ENCODE measurements around the gene ATP2C2.

Gene ATP2C2

GRCh38 chr16:84446596-84447392 is 78.5 kb downstream of the ATP2C2 start:
- TF ChIP-seq CSDC2 (CRISPR knock-in tag; IDR thresholded peaks at IDR 0.05) (no peak), CREB5 (CRISPR knock-in tag; IDR thresholded peaks at IDR 0.05; ENCODE audit: low read depth) (no peak), ARNTL (CRISPR knock-in tag; IDR thresholded peaks at IDR 0.05; ENCODE audit: borderline replicate concordance, low read depth) (no peak), POU6F1 (CRISPR knock-in tag; IDR thresholded peaks at IDR 0.05; ENCODE audit: borderline replicate concordance, low read depth) (no peak), OSR1 (CRISPR knock-in tag; IDR thresholded peaks at IDR 0.05) (no peak), ZNF70 (CRISPR knock-in tag; IDR thresholded peaks at IDR 0.05) (no peak), TSHZ2 (CRISPR knock-in tag; IDR thresholded peaks at IDR 0.05) (no peak), PPARA (CRISPR knock-in tag; IDR thresholded peaks at IDR 0.05; ENCODE audit: borderline replicate concordance) (no peak), TOX (CRISPR knock-in tag; IDR thresholded peaks at IDR 0.05; ENCODE audit: borderline replicate concordance) (no peak), ZFP3 (CRISPR knock-in tag; IDR thresholded peaks at IDR 0.05) (no peak), TCF4 (CRISPR knock-in tag; IDR thresholded peaks at IDR 0.05; ENCODE audit: borderline replicate concordance) (no peak), BACH2 (CRISPR knock-in tag; IDR thresholded peaks at IDR 0.05; ENCODE audit: borderline replicate concordance) (no peak), ZFP30 (CRISPR knock-in tag; IDR thresholded peaks at IDR 0.05) (no peak), ZC3H10 (CRISPR knock-in tag; IDR thresholded peaks at IDR 0.05) (no peak)
- no peak for ATAC-seq

- ATAC-seq, result no peak
- TF ChIP-seq CSRNP3 (CRISPR knock-in tag; IDR thresholded peaks at IDR 0.05) (no peak), BACH2 (CRISPR knock-in tag; IDR thresholded peaks at IDR 0.05; ENCODE audit: borderline replicate concordance) (no peak), ZNF8 (CRISPR knock-in tag; IDR thresholded peaks at IDR 0.05) (no peak), ZFP30 (CRISPR knock-in tag; IDR thresholded peaks at IDR 0.05) (no peak), PATZ1 (CRISPR knock-in tag; IDR thresholded peaks at IDR 0.05; ENCODE audit: borderline replicate concordance) (no peak), POU6F1 (CRISPR knock-in tag; IDR thresholded peaks at IDR 0.05; ENCODE audit: borderline replicate concordance, low read depth) (no peak), RARB (CRISPR knock-in tag; IDR thresholded peaks at IDR 0.05) (no peak), TSHZ2 (CRISPR knock-in tag; IDR thresholded peaks at IDR 0.05) (no peak), CREB5 (CRISPR knock-in tag; IDR thresholded peaks at IDR 0.05; ENCODE audit: low read depth) (no peak), ARNTL (CRISPR knock-in tag; IDR thresholded peaks at IDR 0.05; ENCODE audit: borderline replicate concordance, low read depth) (no peak), OSR1 (CRISPR knock-in tag; IDR thresholded peaks at IDR 0.05) (no peak), ZNF70 (CRISPR knock-in tag; IDR thresholded peaks at IDR 0.05) (no peak), ZC3H10 (CRISPR knock-in tag; IDR thresholded peaks at IDR 0.05) (no peak), ZFP3 (CRISPR knock-in tag; IDR thresholded peaks at IDR 0.05) (no peak), TCF4 (CRISPR knock-in tag; IDR thresholded peaks at IDR 0.05; ENCODE audit: borderline replicate concordance) (no peak), SNAI2 (CRISPR knock-in tag; IDR thresholded peaks at IDR 0.05) (no peak), ISL1 (CRISPR knock-in tag; IDR thresholded peaks at IDR 0.05) (no peak), GLIS3 (CRISPR knock-in tag; IDR thresholded peaks at IDR 0.05) (no peak)
These were observed 80.1 kb downstream of the ATP2C2 start for GRCh38 chr16:84448444-84448843.
